HepG2 (cell line): ENCODE data around the gene TMEM38B. TPM values are rescaled to one million over a fixed set of nuclear protein-coding genes. Genes with fewer than 3 reads are reported as not detected.
A peak's percentile ranks its signal among the peaks of the same experiment; 100 is the strongest.

Experiments
- ATAC-seq: fragments of 200-7000 bp; cut with Tn5 transposase; 3 replicates; pipeline ENCODE4 v1.9.1; 2020; ENCODE audit warnings: mild to moderate bottlenecking, moderate library complexity
- BruUV-seq: library from RNA; stranded (reverse); fragments of 400-500 nt; replicated peaks from 2 replicates; lab custom pipeline; 2021; lab: Mats Ljungman, UMichigan
- CTCF ChIA-PET: fragments of 300-600 bp; formaldehyde crosslinking; extraction: SDS; loops from one replicate; lab custom pipeline; 2021; ENCODE audit warnings: low total read pairs, inconsistent platforms, low intra/inter-chr PET ratio; lab: Yijun Ruan, JAX
- POLR2A ChIA-PET: fragments of 350-600 bp; sonication (Branson Sonifier 250); formaldehyde crosslinking; loops from one replicate; lab custom pipeline; 2020; ENCODE audit warnings: antibody characterized with exemption, inconsistent platforms; lab: Yijun Ruan, JAX
- DNase-seq: peaks from one replicate; pipeline ENCODE4 v3.0.0-alpha.2; 2015; ENCODE audit warnings: low spot score
- FAIRE-seq: peaks from 3 replicates; lab custom pipeline; 2011; peaks lifted over from hg19 to GRCh38; lab: Jason Lieb, UNC
- H2AFZ ChIP-seq: one replicate; pipeline ENCODE4 v1.6.1; 2011; ENCODE audit warnings: low read length, inconsistent platforms
- H3K27ac ChIP-seq: fragments of 300-600 bp; 3 replicates; pipeline ENCODE4 v1.8.0; 2011; ENCODE audit warnings: mixed run types, mild to moderate bottlenecking, mixed read lengths, low read length, inconsistent platforms; ENCODE audit not compliant: insufficient read depth; ENCODE audit errors: extremely low read length
- H3K27me3 ChIP-seq, 2 experiments: fragments of 200-600 bp in 1 of 2; 2 replicates in 1 of 2; 3 replicates in 1 of 2; pipeline versions ENCODE4 v1.6.0 to v1.8.0; 2011; ENCODE audit warnings: low read length in 2 of 2, mild to moderate bottlenecking in 2 of 2, moderate library complexity in 2 of 2, inconsistent platforms in 1 of 2; ENCODE audit not compliant: insufficient read depth in 2 of 2, control insufficient read depth in 1 of 2
- H3K36me3 ChIP-seq, 2 experiments: fragments of 200-600 bp in 1 of 2; replicated peaks in 1 of 2; 2 replicates in 1 of 2; 3 replicates in 1 of 2; pipeline versions ENCODE4 v1.5.1 to v1.8.0; 2011; ENCODE audit warnings: low read length in 2 of 2, inconsistent platforms in 1 of 2; ENCODE audit not compliant: insufficient read depth in 2 of 2, control insufficient read depth in 1 of 2
- H3K4me1 ChIP-seq: 2 replicates; pipeline ENCODE4 v1.5.1; 2012; ENCODE audit warnings: low read length, inconsistent platforms; ENCODE audit not compliant: insufficient read depth
- H3K4me2 ChIP-seq: 2 replicates; pipeline ENCODE4 v1.6.0; 2011; ENCODE audit warnings: low read depth, low read length, inconsistent platforms
- H3K4me3 ChIP-seq, 3 experiments: fragments of 200-600 bp in 1 of 3; sonication (generic), shearing (Covaris generic) in 1 of 3; replicated peaks in 1 of 3; 2 replicates each; pipeline ENCODE4 v1.5.1; 2011 to 2016; ENCODE audit warnings: low read length in 3 of 3, inconsistent platforms in 2 of 3, low read depth in 2 of 3, mild to moderate bottlenecking in 2 of 3, control low read depth in 1 of 3, mixed read lengths in 1 of 3; ENCODE audit not compliant: insufficient read depth in 1 of 3
- H3K79me2 ChIP-seq: one replicate; pipeline ENCODE4 v1.6.1; 2011; ENCODE audit warnings: low read length, inconsistent platforms; ENCODE audit not compliant: insufficient read depth
- H3K9ac ChIP-seq: 2 replicates; pipeline ENCODE4 v1.6.0; 2011; ENCODE audit warnings: mild to moderate bottlenecking, low read depth, low read length, inconsistent platforms; ENCODE audit not compliant: insufficient read depth
- H3K9me3 ChIP-seq: 2 replicates; pipeline ENCODE4 v1.5.1; 2012; ENCODE audit warnings: mild to moderate bottlenecking, low read length
- H4K20me1 ChIP-seq: 2 replicates; pipeline ENCODE4 v1.6.0; 2011; ENCODE audit warnings: inconsistent platforms, mild to moderate bottlenecking, low read length, moderate library complexity; ENCODE audit not compliant: insufficient read depth
- EZH2 ChIP-seq: conservative IDR thresholded peaks from 2 replicates; pipeline ENCODE4 v1.6.1; 2012; ENCODE audit warnings: mild to moderate bottlenecking, low read depth, low read length, moderate library complexity
- HNF4A ChIP-seq: sonication (generic); formaldehyde crosslinking; IDR thresholded peaks from 2 replicates; pipeline ENCODE4 v1.4.0; 2020; ENCODE audit warnings: missing genetic modification reagents
- HNRNPK ChIP-seq: fragments of 200-400 bp; formaldehyde crosslinking; IDR thresholded peaks from 2 replicates; pipeline ENCODE4 v1.6.1; 2018; ENCODE audit warnings: low read length, low read depth, moderate library complexity, mild to moderate bottlenecking; ENCODE audit not compliant: poor library complexity, severe bottlenecking
- NR2F1 ChIP-seq, 2 experiments: fragments of 450-650 bp in 1 of 2; formaldehyde crosslinking in 1 of 2; IDR thresholded peaks; 2 replicates each; pipeline versions ENCODE4 v1.5.0 to v1.6.1; 2016 to 2020; ENCODE audit warnings: mild to moderate bottlenecking in 1 of 2, missing compliant biosample characterization in 1 of 2, missing genetic modification reagents in 1 of 2, moderate library complexity in 1 of 2
- NR2F2 ChIP-seq: IDR thresholded peaks from 2 replicates; pipeline ENCODE4 v1.6.1; 2012; ENCODE audit warnings: low read depth, inconsistent platforms, borderline replicate concordance
- NR2F6 ChIP-seq, 2 experiments: IDR thresholded peaks; 2 replicates each; pipeline ENCODE4 v1.6.1; 2016; ENCODE audit warnings: antibody characterized with exemption in 1 of 2, mild to moderate bottlenecking in 1 of 2
- PLRG1 ChIP-seq: fragments of 450-650 bp; conservative IDR thresholded peaks from 2 replicates; pipeline ENCODE4 v1.6.1; 2016
- SOX13 ChIP-seq, 3 experiments: fragments of 450-650 bp in 1 of 3; sonication (generic) in 1 of 3; formaldehyde crosslinking in 1 of 3; IDR thresholded peaks in 2 of 3; conservative IDR thresholded peaks in 1 of 3; 2 replicates each; pipeline versions ENCODE4 v1.5.0 to v1.6.1; 2016 to 2020; ENCODE audit warnings: antibody characterized with exemption in 1 of 3, mild to moderate bottlenecking in 1 of 3, missing compliant biosample characterization in 1 of 3, missing genetic modification reagents in 1 of 3, moderate library complexity in 1 of 3
- SRF ChIP-seq: IDR thresholded peaks from 2 replicates; pipeline ENCODE4 v1.6.1; 2011; ENCODE audit warnings: mild to moderate bottlenecking, low read depth, low read length, moderate library complexity
- TCF7 ChIP-seq: sonication (generic); IDR thresholded peaks from 2 replicates; pipeline ENCODE4 v1.6.1; 2016; ENCODE audit warnings: antibody characterized with exemption, low read depth
- ZNF337 ChIP-seq: sonication (generic); formaldehyde crosslinking; IDR thresholded peaks from 2 replicates; pipeline ENCODE4 v1.5.1; 2020; ENCODE audit warnings: missing genetic modification reagents, low read depth, mild to moderate bottlenecking, borderline replicate concordance
- ZNF501 ChIP-seq: sonication (generic); formaldehyde crosslinking; IDR thresholded peaks from 2 replicates; pipeline ENCODE4 v1.5.1; 2020; ENCODE audit warnings: mild to moderate bottlenecking, moderate library complexity, missing genetic modification reagents
- ZNF768 ChIP-seq: sonication (generic); formaldehyde crosslinking; IDR thresholded peaks from 2 replicates; pipeline ENCODE4 v1.4.0; 2020; ENCODE audit warnings: missing genetic modification reagents
- WGBS: methylation state at CpG from one replicate; pipeline ENCODE4 v1.1.6; 2017; ENCODE audit warnings: low lambda C conversion rate; 5-methylcytosine and 5-hydroxymethylcytosine counted together
- in situ Hi-C: cut with HindIII; loops from 2 replicates; pipeline ENCODE4 v1.10.0; 2017; ENCODE audit warnings: low pct_unique_long_range_greater_than_20kb; ENCODE audit not compliant: extremely low pct_ligation_motif_present
- intact Hi-C: fragments of 100-400 bp; cut with micrococcal nuclease; formaldehyde crosslinking; loops from one replicate; pipeline ENCODE4 v1.10.0; 2022; ENCODE audit not compliant: unreplicated experiment
- polyA plus RNA-seq, 8 experiments: library from polyadenylated mRNA; depleted of rRNA in 3 of 8; stranded (reverse) in 7 of 8; unstranded in 1 of 8; fragments of >200 nt; fragmentation: Illumina TruSeq in 4 of 8; extraction: Trizol in 4 of 8; gene quantifications; 2 replicates each; pipeline versions ENCODE4 v1.2.1 to v1.2.3, GENCODE V29; 2011 to 2016; ENCODE audit warnings: low read depth in 4 of 8, missing spikeins in 1 of 8, mixed read lengths in 1 of 8; ENCODE audit not compliant: insufficient read depth in 1 of 8
- total RNA-seq, 5 experiments: library from RNA; depleted of rRNA; stranded (reverse); fragments of >200 nt; fragmentation: Illumina TruSeq; extraction: Trizol; gene quantifications; 2 replicates each; pipeline ENCODE4 v1.2.3, GENCODE V29; 2016; ENCODE audit warnings: low read depth in 1 of 5
- TF ChIP-seq, protein P1 (sequence below): sonication (generic); formaldehyde crosslinking; IDR thresholded peaks from 2 replicates; pipeline ENCODE4 v1.9.0; 2021; ENCODE audit warnings: missing genetic modification reagents, borderline replicate concordance
- TF ChIP-seq, protein P2 (sequence below): fragments of 450-650 bp; IDR thresholded peaks from 2 replicates; pipeline ENCODE4 v1.6.1; 2016

The TMEM38B gene
- total and polyA plus RNA-seq, 2 of the 13 experiments (the other 11 are each of a cell fraction or from before 2014, with no cell fraction given): 13.4 to 32.4 TPM

DNA sequence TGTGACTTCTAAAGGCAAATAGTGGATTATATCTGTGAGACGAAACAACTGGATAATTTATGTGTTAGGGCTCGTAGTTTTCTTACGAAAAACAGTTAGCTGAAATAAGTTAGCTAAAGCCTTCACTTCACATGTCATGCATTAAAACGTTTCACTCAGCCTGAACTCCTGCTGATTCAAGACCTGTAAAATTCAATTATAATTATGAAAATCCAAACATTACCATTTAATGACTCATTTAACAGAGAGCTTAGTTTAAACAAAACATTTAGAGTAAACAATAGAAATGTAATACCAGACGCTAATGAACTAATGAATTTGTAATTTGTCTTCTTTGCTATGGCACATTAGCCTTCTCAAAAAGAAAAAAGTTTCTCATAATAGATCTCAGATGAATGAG is 30.4 kb upstream of the TMEM38B start (continued):
- TF ChIP-seq ZNF337: no peak
- TF ChIP-seq, protein P1, sequence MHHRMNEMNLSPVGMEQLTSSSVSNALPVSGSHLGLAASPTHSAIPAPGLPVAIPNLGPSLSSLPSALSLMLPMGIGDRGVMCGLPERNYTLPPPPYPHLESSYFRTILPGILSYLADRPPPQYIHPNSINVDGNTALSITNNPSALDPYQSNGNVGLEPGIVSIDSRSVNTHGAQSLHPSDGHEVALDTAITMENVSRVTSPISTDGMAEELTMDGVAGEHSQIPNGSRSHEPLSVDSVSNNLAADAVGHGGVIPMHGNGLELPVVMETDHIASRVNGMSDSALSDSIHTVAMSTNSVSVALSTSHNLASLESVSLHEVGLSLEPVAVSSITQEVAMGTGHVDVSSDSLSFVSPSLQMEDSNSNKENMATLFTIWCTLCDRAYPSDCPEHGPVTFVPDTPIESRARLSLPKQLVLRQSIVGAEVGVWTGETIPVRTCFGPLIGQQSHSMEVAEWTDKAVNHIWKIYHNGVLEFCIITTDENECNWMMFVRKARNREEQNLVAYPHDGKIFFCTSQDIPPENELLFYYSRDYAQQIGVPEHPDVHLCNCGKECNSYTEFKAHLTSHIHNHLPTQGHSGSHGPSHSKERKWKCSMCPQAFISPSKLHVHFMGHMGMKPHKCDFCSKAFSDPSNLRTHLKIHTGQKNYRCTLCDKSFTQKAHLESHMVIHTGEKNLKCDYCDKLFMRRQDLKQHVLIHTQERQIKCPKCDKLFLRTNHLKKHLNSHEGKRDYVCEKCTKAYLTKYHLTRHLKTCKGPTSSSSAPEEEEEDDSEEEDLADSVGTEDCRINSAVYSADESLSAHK (CRISPR knock-in tag): no peak
- TF ChIP-seq ZNF768 (CRISPR knock-in tag): no peak

DNA sequence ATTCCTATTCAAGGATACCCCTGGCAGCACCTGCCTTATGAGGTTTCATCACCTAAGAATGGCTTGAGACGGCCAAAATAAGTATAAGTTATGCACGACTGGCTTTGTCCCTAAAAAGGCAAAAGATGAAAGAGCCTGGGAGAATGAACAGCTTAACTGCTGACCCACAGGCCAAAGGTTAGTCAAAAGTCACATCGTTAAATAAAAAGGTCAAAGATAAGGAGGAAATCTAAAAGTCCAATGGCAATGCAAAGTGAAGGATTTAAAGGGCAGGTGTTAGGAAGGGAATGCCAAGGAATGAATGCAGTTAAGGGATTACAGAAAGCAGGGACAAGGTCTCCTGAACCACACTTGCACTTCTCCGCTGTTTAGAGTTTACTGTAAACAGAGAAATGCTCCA is 26.5 kb upstream of the TMEM38B start:
- H3K9me3 ChIP-seq: no peaks in the 10 kb centered on the region
- no peak overlapping the region for H2AFZ ChIP-seq
- in situ Hi-C loops (no loop called here), intact Hi-C loops (no loop called here)
- no peak overlapping the region for H3K4me3 ChIP-seq
- TF ChIP-seq SRF (peak; percentile 42; the same call in 1 of the 2 replicates), NR2F1 (CRISPR knock-in tag; IDR thresholded peaks at IDR 0.05) (peak in 1 of 2 experiments; percentile 65; a peak in 2 of 4 replicates), PLRG1 (no peak), HNRNPK (no peak), EZH2 (no peak), ZNF501 (CRISPR knock-in tag) (no peak), NR2F6 (IDR thresholded peaks at IDR 0.05) (peak; percentile 88), NR2F6 (CRISPR knock-in tag; IDR thresholded peaks at IDR 0.05) (peak; percentile 56), NR2F2 (peak; percentile 95), HNF4A (CRISPR knock-in tag) (peak; percentile 37; the same call in 1 of the 2 replicates), TCF7 (peak; percentile 25; the same call in 1 of the 2 replicates), SOX13 (IDR thresholded peaks at IDR 0.05) (no peak), SOX13 (CRISPR knock-in tag; conservative IDR thresholded peaks at IDR 0.05 in 1 of 2, IDR thresholded peaks at IDR 0.05 in 1 of 2) (0 out of 4 replicates have a peak, but pooled peaks of 1 of the 2 experiments have one; percentile 12)
- TF ChIP-seq, protein P2, sequence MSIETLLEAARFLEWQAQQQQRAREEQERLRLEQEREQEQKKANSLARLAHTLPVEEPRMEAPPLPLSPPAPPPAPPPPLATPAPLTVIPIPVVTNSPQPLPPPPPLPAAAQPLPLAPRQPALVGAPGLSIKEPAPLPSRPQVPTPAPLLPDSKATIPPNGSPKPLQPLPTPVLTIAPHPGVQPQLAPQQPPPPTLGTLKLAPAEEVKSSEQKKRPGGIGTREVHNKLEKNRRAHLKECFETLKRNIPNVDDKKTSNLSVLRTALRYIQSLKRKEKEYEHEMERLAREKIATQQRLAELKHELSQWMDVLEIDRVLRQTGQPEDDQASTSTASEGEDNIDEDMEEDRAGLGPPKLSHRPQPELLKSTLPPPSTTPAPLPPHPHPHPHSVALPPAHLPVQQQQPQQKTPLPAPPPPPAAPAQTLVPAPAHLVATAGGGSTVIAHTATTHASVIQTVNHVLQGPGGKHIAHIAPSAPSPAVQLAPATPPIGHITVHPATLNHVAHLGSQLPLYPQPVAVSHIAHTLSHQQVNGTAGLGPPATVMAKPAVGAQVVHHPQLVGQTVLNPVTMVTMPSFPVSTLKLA: no peak
- no peak overlapping the region for H3K9ac ChIP-seq
- POLR2A ChIA-PET: no interaction called here
- no peaks in the 10 kb centered on the region for H3K79me2 ChIP-seq
- CTCF ChIA-PET: no interaction called here
- FAIRE-seq: peak; percentile 15
- WGBS: 0% methylated on average over 4 of the region's 4 CpGs
- H3K36me3 ChIP-seq: no peaks in the 10 kb centered on the region
- ATAC-seq: no peak
- H3K27me3 ChIP-seq: peaks cover 0 to 4% of the 10 kb centered on the region in 2 experiments; a peak in 1 of 5 replicates
- no peak overlapping the region for H3K4me2 ChIP-seq
- DNase-seq: no peak
- no TSS peak for BruUV-seq
- no peak overlapping the region for H3K27ac ChIP-seq
- no peaks in the 10 kb centered on the region for H4K20me1 ChIP-seq
- peaks cover 14% of the 10 kb centered on the region for H3K4me1 ChIP-seq
